Measurements from ENCODE around the gene RABGGTA.
A peak's percentile ranks its signal among the peaks of the same experiment; 100 is the strongest.

Gene RABGGTA

GRCh38 chr14:24304019-24304387 lies 32.6 kb upstream of the RABGGTA start:
- no peaks in the 10 kb centered on the region for H3K79me2 ChIP-seq (ENCODE audit: insufficient read depth, low read length)
- H3K4me3 ChIP-seq (ENCODE audit: low read depth, low read length, poor library complexity, severe bottlenecking), result no peak overlapping the region
- TF ChIP-seq, protein P1, sequence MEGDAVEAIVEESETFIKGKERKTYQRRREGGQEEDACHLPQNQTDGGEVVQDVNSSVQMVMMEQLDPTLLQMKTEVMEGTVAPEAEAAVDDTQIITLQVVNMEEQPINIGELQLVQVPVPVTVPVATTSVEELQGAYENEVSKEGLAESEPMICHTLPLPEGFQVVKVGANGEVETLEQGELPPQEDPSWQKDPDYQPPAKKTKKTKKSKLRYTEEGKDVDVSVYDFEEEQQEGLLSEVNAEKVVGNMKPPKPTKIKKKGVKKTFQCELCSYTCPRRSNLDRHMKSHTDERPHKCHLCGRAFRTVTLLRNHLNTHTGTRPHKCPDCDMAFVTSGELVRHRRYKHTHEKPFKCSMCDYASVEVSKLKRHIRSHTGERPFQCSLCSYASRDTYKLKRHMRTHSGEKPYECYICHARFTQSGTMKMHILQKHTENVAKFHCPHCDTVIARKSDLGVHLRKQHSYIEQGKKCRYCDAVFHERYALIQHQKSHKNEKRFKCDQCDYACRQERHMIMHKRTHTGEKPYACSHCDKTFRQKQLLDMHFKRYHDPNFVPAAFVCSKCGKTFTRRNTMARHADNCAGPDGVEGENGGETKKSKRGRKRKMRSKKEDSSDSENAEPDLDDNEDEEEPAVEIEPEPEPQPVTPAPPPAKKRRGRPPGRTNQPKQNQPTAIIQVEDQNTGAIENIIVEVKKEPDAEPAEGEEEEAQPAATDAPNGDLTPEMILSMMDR (IDR thresholded peaks at IDR 0.05; ENCODE audit: low read length), result no peak
- TF ChIP-seq EZH2 (IDR thresholded peaks at IDR 0.05; ENCODE audit: borderline replicate concordance, low read length), result no peak
- no peaks in the 10 kb centered on the region for H3F3A ChIP-seq (ENCODE audit: insufficient read depth, low read length)
- H3K27ac ChIP-seq (ENCODE audit: low read depth, low read length, poor library complexity, severe bottlenecking), result no peak overlapping the region
- no peaks in the 10 kb centered on the region for H3K27me3 ChIP-seq (ENCODE audit: insufficient read depth, low read length)
- no peak overlapping the region for H3K4me2 ChIP-seq (ENCODE audit: low read length)
- H3K4me1 ChIP-seq (ENCODE audit: insufficient read depth, low read length, severe bottlenecking), result peaks cover 17% of the 10 kb centered on the region
- no peaks in the 10 kb centered on the region for H4K20me1 ChIP-seq (ENCODE audit: insufficient read depth, low read length)
- H3K9me3 ChIP-seq (ENCODE audit: low read length), result no peaks in the 10 kb centered on the region
- no peak overlapping the region for H2AFZ ChIP-seq (ENCODE audit: low read length)
- peaks cover 78% of the 10 kb centered on the region for H3K36me3 ChIP-seq (ENCODE audit: insufficient read depth, low read length)
- no peak overlapping the region for H3K9ac ChIP-seq (ENCODE audit: low read length)
- no peaks in the 10 kb centered on the region for H3K9me2 ChIP-seq (ENCODE audit: low read depth, low read length)

GRCh38 chr14:24300326-24300980 lies 29.1 kb upstream of the RABGGTA start:
- peak overlapping the region; percentile 80 for H3K9ac ChIP-seq (ENCODE audit: low read length)
- H3K79me2 ChIP-seq (ENCODE audit: insufficient read depth, low read length), result no peaks in the 10 kb centered on the region
- H3K36me3 ChIP-seq (ENCODE audit: insufficient read depth, low read length), result peaks cover 56% of the 10 kb centered on the region
- H3K27ac ChIP-seq (ENCODE audit: low read depth, low read length, poor library complexity, severe bottlenecking), result no peak overlapping the region
- no peaks in the 10 kb centered on the region for H4K20me1 ChIP-seq (ENCODE audit: insufficient read depth, low read length)
- H3K4me2 ChIP-seq (ENCODE audit: low read length), result peak overlapping the region; percentile 98
- H2AFZ ChIP-seq (ENCODE audit: low read length), result no peak overlapping the region
- peaks cover 27% of the 10 kb centered on the region for H3K4me1 ChIP-seq (ENCODE audit: insufficient read depth, low read length, severe bottlenecking)
- TF ChIP-seq, protein P1 (IDR thresholded peaks at IDR 0.05; ENCODE audit: low read length), result no peak
- no peak for TF ChIP-seq EZH2 (IDR thresholded peaks at IDR 0.05; ENCODE audit: borderline replicate concordance, low read length)
- H3K4me3 ChIP-seq (ENCODE audit: low read depth, low read length, poor library complexity, severe bottlenecking), result peak overlapping the region; percentile 83
- no peaks in the 10 kb centered on the region for H3K27me3 ChIP-seq (ENCODE audit: insufficient read depth, low read length)
- 0 out of 2 replicates have a peak, but pooled peaks cover 4% of the 10 kb centered on the region for H3F3A ChIP-seq (ENCODE audit: insufficient read depth, low read length)
- no peaks in the 10 kb centered on the region for H3K9me2 ChIP-seq (ENCODE audit: low read depth, low read length)
- H3K9me3 ChIP-seq (ENCODE audit: low read length), result no peaks in the 10 kb centered on the region

GRCh38 chr14:24299255-24300191 lies 28.1 kb upstream of the RABGGTA start, which contains the start of the genes DHRS1 and NOP9:
DHRS1 (minus strand) TSS chr14:24299780; CDS start chr14:24299106, 674 bp downstream.
NOP9 (plus strand) TSS chr14:24299850; CDS start chr14:24299955, 105 bp downstream.
- Histone ChIP-seq H2AFZ (ENCODE audit: low read length) (no peak within 1 kb of the TSS), H3K27me3 (ENCODE audit: insufficient read depth, low read length) (no peaks in the 10 kb centered on the region)

More at GRCh38 chr14:24299255-24300191, 28.1 kb upstream of the RABGGTA start, which contains the start of the genes DHRS1 and NOP9:
- TF ChIP-seq EZH2 (IDR thresholded peaks at IDR 0.05; ENCODE audit: borderline replicate concordance, low read length), result no peak
- TF ChIP-seq, protein P1 (IDR thresholded peaks at IDR 0.05; ENCODE audit: low read length), result no peak
- no peaks in the 10 kb centered on the region for H3K9me2 ChIP-seq (ENCODE audit: low read depth, low read length)
- H3K79me2 ChIP-seq (ENCODE audit: insufficient read depth, low read length), result no peaks in the 10 kb centered on the region
- H3K4me2 ChIP-seq (ENCODE audit: low read length), result peak within 1 kb of the TSS; percentile 98
- H3K27ac ChIP-seq (ENCODE audit: low read depth, low read length, poor library complexity, severe bottlenecking), result no peak within 1 kb of the TSS
- H3F3A ChIP-seq (ENCODE audit: insufficient read depth, low read length), result 0 out of 2 replicates have a peak, but pooled peaks cover 4% of the 10 kb centered on the region
- H3K36me3 ChIP-seq (ENCODE audit: insufficient read depth, low read length), result peaks cover 50% of the 10 kb centered on the region
- peak within 1 kb of the TSS; percentile 83 for H3K4me3 ChIP-seq (ENCODE audit: low read depth, low read length, poor library complexity, severe bottlenecking)
- H3K4me1 ChIP-seq (ENCODE audit: insufficient read depth, low read length, severe bottlenecking), result peaks cover 27% of the 10 kb centered on the region
- peak within 1 kb of the TSS; percentile 80 for H3K9ac ChIP-seq (ENCODE audit: low read length)
- H3K9me3 ChIP-seq (ENCODE audit: low read length), result no peaks in the 10 kb centered on the region
- no peaks in the 10 kb centered on the region for H4K20me1 ChIP-seq (ENCODE audit: insufficient read depth, low read length)

Measured in OCI-LY1 (cell line).